HG03432 (cell line): ENCODE results near the gene SCYGR6.

ENCODE experiments used
- ATAC-seq: cut with Tn5 transposase; IDR thresholded peaks from one replicate; pipeline ENCODE4 v1.9.1; 2021; ENCODE audit warnings: mild to moderate bottlenecking, moderate library complexity; ENCODE audit not compliant: unreplicated experiment

Gene SCYGR6

GRCh38 chr2:227716501-227716900 lies 8.1 kb downstream of the SCYGR6 start:
- ATAC-seq: no peak

- no peak for ATAC-seq
These were observed 11.3 kb downstream of the SCYGR6 start for GRCh38 chr2:227713291-227713690.

GRCh38 chr2:227710986-227711385 lies 13.6 kb downstream of the SCYGR6 start:
- ATAC-seq: no peak

GRCh38 chr2:227707390-227707789 lies 17.2 kb downstream of the SCYGR6 start:
- no peak for ATAC-seq

- no peak for ATAC-seq
These were observed 17.7 kb downstream of the SCYGR6 start for GRCh38 chr2:227706859-227707258.

- no peak for ATAC-seq
These were observed 20.6 kb downstream of the SCYGR6 start for GRCh38 chr2:227703961-227704360.

GRCh38 chr2:227703280-227703732 lies 21.3 kb downstream of the SCYGR6 start:
- no peak for ATAC-seq

- ATAC-seq: no peak
These were observed 23.0 kb downstream of the SCYGR6 start for GRCh38 chr2:227701556-227701955.

GRCh38 chr2:227696990-227697679 lies 27.4 kb downstream of the SCYGR6 start:
- no peak for ATAC-seq

GRCh38 chr2:227687189-227687588 lies 37.4 kb downstream of the SCYGR6 start:
- no peak for ATAC-seq

- no peak for ATAC-seq
These were observed 40.3 kb downstream of the SCYGR6 start for GRCh38 chr2:227684258-227684657.

GRCh38 chr2:227677928-227678327 lies 46.6 kb downstream of the SCYGR6 start:
- ATAC-seq: no peak

GRCh38 chr2:227674485-227674884 lies 50.1 kb downstream of the SCYGR6 start:
- no peak for ATAC-seq
